NCI-H69 (cell line): ENCODE results near the gene FOXL3.

Source experiments
- DNase-seq: peaks from one replicate; lab custom pipeline; 2025; lab: John Stamatoyannopoulos, UW

FOXL3 gene

GRCh38 chr7:338295-339061 lies 48.5 kb downstream of the FOXL3 start:
- no peak for DNase-seq

- DNase-seq, result no peak
Measured at GRCh38 chr7:339062-339342, 49.0 kb downstream of the FOXL3 start.

GRCh38 chr7:339696-340095 lies 49.7 kb downstream of the FOXL3 start:
- DNase-seq, result no peak

- no peak for DNase-seq
Measured at GRCh38 chr7:340200-340937, 50.4 kb downstream of the FOXL3 start.
